HG03064 (cell line): ENCODE measurements around the gene FEZF1.

Experiments
- ATAC-seq: cut with Tn5 transposase; IDR thresholded peaks from one replicate; pipeline ENCODE4 v1.9.1; 2021; ENCODE audit warnings: low read depth; ENCODE audit not compliant: unreplicated experiment

Gene FEZF1

DNA sequence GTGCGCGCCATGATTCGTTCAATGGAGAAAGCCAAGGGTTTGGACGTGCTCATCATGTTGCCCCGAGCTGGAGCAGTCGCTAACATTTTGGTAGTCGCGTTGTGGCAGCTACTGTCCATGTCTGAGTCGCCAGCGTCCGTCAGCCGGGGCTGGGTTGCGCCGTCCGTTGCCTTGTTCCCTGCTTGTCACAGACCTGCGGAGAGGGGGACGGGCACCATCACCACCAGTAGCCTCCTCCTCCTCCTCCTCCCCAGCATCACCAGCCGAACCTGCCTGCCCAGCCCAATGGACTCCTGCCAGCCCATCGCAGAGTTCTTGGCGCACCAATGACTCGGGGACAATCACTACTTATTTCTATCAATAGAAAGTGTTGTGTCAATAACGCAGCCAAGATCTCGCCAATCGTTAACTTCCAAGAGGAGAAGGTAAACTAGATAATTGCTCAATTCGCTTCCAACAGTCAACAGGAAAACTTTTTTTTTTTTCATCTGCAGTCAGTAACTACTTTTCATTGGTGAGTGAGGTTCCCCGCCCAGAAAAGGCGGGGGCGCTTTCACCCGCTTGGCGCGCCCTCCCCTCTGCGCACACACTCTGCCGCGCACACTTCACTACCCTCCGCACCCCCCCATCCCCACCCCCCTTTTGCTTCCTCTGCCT lies at the start of gene FEZF1:
TSS of gene FEZF1 (minus strand) at position 432 of the 657 bp plus-strand sequence. CDS start at position 119, 313 bp downstream.
- no peak for ATAC-seq

DNA sequence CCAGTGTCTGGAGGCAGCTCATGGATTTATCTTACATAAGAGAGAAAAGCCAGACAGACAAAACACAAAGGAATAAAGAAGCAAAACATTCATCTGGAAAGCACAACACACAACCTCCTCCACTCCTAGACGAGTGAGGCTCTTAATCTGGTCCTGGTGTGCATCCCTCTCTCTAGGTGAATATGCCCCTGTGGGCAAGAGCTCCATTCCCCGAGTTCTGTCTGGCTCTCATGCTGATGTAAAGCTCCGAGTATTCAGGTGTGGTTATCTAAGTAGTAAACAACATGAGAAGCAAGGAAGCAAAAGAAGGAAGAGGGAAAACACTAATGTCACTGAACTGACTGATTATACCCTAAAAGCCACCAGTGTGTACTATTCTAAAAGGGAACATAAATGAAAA lies 47.9 kb upstream of the FEZF1 start:
- no peak for ATAC-seq

DNA sequence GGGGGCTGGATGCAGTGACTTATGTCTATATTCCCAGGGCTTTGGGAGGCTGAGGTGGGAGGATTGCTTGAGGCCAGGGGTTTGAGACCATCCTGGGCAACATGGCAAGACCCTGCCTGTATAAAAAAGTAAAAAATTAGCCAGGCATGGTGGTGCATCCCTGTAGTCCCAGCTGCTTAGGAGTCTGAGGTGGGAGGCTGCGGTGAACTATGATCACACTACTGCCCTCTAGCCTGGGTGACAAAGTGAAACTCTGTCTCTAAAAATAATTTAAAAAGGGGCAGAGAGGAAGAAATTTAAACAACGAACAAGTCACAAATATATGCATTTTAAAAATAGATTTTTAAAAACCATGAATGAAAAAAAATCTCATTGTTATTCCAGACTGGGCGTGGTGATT lies 46.2 kb upstream of the FEZF1 start:
- ATAC-seq, result no peak

DNA sequence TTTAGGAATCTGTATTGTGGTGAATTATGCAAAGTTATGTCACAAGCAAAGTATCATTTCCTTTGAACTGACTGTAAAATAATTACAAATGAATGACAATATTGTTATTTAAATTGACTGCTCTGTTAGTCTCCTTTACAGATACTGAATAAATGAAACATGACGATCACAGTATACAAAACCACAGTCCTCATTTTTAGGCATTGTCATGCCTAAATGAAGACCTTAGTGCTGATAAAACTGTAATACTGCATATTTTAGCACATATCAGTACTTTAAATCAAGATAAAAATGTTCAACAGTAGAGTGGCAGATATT lies 39.7 kb upstream of the FEZF1 start:
- ATAC-seq, result no peak

DNA sequence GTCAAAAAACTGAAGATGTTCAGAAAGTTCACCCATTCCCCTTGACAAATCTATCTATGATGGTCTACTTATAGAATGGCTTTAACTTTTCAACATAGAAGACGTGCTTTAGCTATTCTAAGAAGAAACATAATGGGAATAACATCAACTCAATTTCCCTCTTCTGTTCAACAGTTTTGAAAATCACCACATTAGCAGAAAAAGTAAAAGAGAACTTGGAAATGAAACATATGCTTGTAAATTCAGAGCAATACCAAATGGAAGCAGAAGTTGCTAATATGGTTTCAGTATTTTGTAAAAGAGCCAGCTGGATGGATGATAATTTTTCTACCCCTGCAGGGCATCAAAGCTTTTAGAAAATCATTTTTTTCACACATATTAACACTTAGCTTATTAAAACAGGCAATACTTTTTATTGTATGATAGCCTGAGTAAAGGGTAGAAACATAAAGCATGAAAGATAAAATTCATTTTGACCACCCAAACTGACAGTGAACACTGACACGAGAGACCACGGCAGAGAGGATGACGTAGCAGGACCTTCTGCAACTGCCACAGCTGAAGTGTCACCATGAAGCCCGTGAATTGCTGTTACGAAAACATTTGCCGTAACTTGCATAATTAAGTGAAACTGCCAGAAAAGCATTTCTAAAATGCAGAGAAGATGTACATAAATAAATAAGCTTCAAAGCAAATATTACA lies 39.2 kb upstream of the FEZF1 start:
- ATAC-seq, result no peak

DNA sequence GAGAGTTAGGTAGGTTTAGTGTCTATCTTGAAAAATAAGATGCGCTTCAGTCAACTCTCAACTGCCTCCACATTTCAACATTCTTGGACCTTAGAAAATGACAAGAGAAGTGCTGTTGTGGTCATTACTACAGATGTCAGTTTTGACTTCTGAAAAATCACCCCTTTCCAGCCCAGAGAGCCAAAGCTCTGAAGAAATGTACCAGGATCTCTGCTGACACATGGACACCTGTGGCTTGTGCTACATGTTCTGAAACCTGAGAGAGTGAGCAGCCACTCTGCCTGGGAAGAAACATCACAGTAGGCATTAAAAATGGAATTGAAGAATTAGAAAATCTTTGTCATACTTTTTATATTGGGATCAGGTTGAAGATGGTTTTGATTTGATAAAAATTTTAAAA lies 35.9 kb upstream of the FEZF1 start:
- ATAC-seq, result no peak

DNA sequence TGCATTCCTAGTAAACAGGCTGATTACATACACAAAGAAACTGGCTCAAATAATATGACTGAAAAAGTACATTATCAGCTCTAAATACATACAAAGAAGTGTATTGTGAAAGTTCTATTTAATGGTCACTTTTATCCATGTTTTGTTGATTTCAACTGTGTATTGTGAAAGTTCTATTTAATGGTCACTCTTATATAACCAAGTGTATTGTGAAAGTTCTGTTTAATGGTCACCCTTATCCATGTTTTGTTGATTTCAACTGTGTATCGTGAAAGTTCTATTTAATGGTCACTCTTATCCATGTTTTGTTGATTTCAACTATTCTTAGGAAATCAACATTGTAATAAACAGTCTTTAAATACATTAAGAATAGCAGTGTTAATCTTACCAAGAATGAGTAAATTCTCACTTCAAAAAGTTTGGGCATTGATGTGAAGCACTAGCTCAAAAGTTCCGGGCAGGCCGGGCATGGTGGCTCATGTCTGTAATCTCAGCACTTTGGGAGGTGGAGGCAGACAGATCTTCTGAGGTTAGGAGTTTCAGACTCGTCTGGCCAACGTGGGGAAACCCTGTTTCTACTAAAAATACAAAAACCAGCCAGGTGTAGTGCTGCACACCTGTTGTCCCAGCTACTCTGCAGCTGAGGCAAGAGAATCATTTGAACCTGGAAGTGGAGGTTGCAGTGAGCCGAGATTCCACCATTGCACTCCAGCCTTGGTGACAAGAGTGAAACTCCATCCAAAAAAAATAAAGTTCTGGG lies 34.8 kb upstream of the FEZF1 start:
- no peak for ATAC-seq

DNA sequence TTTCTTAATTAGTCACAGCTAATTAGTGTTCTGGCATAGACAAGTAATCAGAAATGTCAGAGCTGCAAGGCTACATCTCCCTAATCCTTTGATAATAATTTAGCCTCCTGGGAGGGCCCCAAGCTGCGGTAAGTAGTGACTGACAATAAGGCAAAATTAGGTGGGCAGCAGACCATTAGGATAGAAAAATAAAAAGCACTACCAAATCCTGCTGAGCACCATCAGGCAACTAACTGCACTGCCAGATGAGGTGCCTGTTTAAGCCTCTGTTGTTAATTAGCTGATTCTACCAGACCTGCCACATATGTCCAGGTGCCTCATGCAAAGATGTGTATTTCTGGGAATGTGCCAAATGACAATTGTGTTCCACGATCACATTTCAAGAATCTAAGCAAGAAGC lies 32.5 kb upstream of the FEZF1 start:
- no peak for ATAC-seq

DNA sequence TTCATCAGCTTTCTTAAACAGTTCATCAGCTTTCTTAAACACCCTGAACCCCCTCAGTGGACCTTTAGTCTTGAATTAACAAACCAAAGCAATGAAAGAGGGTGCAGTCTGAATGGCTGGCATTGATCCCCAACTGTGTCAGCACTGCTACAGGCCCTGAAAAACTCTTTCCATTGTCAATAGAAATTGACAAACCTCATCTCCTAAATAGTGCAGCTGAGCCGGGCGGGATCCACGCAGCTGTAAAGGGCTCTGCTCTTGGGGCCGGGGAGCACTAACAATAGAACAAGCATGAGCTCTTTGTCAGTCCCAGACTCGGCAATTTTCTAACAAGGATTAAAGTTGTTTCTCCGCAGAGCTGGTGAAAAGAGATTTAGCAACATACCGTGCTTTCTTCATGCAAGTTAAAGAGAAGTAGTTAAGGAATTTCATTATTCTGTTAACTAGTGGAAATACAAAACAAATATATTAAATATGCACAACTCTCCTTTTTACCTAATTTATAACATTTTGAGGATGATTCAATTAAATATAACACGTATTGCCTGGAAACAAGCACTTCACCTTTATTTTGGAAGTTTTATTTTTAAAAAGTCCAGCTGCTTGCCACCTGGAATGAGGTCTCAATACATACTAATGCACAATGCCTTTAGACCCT lies 24.7 kb upstream of the FEZF1 start:
- ATAC-seq, result no peak

DNA sequence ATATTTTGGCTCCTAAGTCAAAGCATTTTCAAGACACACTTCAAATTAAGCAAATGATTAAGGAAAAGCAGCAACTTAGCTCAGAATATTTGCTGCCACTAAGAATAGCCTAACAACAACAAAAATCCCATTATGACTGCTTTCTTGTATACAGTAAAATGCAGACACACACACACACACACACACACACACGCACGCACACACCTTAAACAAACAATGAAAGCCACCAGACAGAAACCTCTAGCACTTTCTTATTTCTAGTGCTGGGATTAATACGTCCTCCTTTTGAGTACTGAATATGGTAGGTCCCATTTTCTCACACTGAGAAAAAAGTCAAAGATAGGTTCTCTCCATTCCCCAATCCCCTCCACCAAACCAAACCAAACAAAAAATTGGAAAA lies 23.4 kb upstream of the FEZF1 start:
- no peak for ATAC-seq

DNA sequence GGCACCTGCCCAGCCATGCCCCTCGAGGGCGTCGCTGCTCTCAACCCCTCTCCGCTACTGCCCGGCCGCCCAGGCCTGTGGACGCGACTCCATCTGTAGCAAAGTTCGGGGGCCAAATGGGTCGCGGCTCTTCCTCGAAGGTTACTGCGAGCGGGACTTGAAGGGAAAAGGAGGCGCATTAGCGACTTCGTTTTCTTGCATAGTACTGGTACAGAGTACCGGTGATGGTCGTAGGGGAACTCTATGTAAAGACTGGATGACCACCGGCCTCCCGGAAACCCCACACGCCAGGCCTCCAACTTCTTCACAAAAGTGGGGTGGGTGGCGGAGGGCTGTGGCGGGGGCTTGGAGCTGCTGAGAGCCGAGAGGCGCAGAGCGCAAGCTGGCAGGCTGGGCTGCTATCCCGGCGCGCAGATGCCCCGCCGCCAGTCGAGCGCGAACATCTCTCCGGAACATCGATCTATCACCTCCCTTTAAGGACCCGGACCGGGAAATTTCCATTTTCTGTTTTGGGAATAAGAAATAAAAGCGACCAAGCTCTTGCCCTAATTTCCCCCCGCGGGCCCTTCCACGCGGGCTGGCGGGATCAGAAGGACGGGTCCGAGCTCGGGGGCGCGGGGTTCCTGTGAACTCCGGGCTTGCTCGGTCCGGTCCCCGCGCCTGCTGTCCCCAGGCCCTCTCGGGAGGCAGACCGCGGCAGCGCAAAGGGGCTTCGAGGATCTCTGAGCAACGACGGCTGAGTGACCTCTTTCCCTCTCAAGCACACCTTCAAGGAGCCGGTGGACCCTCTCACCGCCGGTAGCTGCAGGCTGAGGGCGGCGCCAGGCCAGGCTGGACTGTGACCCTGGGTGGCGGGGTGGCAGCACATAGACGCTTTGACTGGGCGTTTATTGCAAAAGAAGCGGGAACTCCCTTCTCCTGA lies 12.2 kb upstream of the FEZF1 start:
- ATAC-seq, result no peak

DNA sequence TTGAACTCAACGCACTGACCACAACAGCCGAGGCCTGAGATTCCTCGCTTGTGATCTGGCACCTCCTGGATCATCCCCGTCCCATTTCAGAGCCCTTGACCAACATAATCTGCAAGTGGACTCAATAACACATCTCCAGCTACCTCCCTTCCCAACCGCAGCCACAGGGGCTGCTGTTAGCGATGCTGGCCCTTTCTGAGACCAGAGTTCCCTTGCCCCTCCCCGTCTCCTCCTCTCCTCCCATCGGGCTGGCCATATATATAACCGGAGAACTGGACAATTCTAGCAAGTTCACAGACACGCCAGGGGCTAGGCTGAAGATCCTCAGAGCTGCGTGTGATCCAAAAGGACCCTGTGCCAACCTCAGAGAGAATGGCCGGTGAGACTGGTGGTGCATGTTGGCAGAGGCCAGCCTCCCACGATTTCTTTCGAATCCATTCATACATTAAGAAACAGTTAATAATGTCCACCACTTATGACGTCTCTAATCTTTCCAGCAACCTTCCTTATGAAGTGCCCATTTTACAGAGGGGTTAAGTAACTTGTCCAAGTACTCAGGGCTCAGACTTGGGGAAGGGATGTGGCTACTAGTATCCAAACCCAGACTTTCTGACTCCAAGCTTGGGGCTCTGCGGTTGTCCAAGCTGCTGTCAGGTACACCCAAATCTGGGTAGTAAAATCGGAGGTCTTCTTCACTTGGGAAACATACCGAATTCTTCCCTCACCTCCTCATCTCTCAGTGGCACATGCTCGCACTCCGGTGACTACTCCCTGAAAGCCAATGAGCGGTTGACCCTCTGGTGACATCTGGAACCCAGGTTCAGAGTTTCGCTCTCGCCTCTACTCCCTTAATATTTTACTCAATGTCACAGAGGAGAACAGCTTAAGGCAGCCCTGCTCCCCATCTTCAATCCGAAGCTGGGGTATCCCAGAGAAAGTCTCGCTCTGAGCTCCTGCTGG lies 11.2 kb upstream of the FEZF1 start:
- ATAC-seq, result no peak

DNA sequence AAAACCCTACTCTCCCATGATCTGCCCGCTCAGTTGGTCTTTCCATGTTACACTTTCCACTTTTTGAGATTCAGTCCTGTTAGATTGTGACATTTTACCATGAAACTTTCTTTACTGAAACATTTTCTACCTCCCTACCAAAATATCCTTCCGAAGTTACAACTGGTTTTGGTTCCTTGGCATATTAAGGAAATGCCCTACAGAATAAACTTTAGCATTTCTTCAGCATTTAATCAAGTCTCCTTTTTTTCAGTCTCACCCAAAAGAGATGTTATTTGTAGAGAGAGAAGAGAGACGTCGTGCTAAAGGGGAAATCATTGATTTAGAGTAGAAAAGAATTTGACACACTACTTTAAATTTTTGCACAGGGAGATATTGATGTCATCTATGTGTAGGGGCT lies 9.7 kb upstream of the FEZF1 start:
- no peak for ATAC-seq

DNA sequence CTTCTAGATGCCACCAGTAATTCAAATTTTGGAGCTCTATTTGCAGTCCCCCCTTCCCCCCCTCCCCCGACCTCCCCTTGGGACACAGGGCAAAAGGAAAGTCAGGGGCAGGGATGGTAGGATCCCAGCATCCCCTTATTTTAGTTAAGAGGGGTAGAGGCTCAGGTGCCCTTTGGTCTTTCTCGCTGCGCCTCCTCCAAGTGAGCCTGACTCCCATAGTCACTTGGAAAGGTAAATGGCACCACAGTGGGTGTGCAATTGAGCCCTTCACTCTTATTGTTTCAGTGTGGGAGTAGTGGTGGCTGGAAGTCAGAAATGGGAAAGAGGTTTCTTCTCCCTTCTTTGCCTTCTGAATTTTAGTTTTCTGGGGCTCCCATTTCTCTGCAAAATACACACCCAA lies 8.2 kb upstream of the FEZF1 start:
- ATAC-seq, result no peak

DNA sequence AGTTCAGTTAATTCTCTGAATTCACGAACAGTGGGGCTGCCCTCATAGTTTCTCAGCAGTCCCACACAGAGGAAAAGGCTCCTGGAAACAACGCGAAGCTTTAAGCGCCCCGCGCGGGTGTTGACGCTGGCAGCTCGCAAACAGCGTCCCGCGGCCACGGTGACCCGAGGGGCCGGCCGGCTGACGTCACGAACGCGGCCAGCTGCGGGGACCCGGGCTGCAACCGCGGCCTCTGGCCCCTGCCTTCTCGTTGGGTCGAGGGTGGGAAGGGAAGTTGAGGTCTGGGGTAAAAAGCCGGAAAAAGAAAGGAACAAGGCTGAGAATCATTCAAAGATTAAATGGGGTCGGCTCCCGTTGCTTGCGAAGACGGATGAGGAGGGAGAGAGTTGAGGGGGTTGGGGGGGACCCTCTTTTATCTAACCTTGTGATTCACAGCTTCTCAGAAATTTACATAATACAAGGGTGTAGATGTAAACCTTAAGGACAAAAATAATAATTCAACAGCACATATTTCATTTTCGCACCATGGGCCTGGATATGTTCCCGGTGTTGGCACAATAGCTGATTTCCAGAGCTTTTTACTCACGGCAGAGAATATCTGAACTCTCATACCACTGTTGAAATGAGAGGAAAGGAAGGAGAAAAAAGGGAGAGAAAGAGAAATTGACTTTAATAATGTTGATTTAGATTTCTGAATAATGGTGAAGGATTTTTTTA lies 7.3 kb upstream of the FEZF1 start:
- ATAC-seq, result no peak

DNA sequence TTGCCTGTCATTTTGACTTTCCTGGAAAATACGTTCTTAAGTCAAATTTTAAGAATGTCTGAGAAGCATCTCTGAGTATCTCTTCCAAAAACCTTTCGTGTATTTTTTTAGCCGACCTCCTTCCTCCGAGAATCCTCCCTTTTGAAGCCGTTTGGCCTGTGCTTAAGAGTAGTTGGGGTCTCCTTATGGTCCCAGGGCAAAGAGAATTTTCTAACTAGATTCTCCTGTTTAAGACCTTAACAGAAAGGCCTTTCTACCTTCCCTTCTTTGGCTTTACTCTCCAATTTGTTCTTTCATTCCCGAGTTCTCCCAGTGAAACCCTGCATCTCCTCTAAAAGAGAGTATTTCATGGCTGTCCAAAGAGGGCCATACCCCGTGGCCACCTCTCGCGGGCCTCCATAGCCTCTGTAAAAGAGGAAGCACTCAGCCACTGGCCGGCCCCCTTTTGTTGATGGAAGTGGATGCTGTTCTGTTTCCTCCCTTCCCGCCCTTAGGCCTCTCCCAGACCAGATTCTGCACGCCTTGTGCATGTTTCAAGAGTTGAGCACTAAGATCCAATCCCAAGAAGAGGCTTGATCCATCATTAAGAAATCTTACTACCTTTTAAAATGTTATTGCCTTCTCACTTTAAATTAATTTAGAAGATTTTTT lies 6.6 kb upstream of the FEZF1 start:
- no peak for ATAC-seq

DNA sequence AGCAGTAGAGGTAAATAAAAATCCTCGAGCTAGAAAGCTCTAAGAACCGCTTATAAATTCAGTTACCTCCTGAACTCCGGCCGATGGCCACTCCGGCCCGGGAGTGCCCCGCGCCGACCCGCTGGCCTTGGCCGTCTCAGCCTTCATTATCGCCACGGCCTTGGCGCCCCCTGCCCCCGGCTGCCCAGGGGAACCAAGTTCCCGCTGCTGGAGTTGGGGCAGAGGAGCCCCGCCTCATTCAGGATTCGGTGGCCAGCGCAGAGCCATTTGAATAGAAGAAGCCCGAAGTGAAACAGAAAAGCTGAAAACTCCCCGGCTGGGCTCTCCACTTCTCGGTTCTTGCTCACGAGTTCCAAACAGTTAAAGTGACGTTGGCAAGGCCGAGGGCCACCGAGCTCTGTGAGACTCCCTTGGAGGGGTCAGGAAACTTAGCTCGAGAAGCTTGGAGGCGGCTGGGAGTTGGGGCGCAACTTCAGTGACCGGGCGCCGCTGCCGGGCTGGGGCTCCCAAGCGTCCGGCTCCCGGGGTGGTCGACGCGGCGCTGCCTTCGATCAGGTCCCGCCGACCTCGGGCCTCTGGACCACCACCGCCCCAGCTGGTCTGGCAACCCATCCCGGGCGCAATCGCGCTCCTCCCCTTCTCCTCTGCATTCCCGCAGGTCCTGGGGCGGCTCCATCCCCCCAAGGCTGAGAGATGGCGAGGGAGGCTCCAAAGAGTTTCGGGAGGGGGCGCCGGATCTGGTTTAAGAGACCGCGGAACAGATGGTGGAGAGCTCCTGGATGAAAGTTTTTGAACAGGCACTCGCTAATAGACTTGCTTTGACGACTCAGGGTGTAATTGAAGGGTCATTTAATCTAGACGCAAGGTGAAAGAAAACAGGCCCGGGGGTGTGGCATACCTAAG lies 5.8 kb upstream of the FEZF1 start:
- ATAC-seq, result no peak
